Measurements from ENCODE around the gene SCYL3.
"Not testable (repeated sequence)": the region's sequence is repeated elsewhere in the genome, so short reads cannot be mapped to it uniquely, and the experiment has no call there.

The SCYL3 gene

GRCh38 chr1:169824153-169824552 is 69.5 kb downstream of the SCYL3 start:
- no peak overlapping the region for H3K27ac Mint-ChIP-seq
- H3K9me3 Mint-ChIP-seq: no peaks in the 10 kb centered on the region
- H3K36me3 Mint-ChIP-seq: peaks cover 10% of the 10 kb centered on the region
- no peaks in the 10 kb centered on the region for H3K27me3 Mint-ChIP-seq
- H3K4me1 Mint-ChIP-seq: no peaks in the 10 kb centered on the region
- no peak overlapping the region for H3K4me3 Mint-ChIP-seq

GRCh38 chr1:169821500-169821899 is 72.2 kb downstream of the SCYL3 start:
- no peaks in the 10 kb centered on the region for H3K27me3 Mint-ChIP-seq
- no peaks in the 10 kb centered on the region for H3K9me3 Mint-ChIP-seq
- H3K4me1 Mint-ChIP-seq: no peaks in the 10 kb centered on the region
- no peak overlapping the region for H3K4me3 Mint-ChIP-seq
- no peak overlapping the region for H3K27ac Mint-ChIP-seq
- peaks cover 11% of the 10 kb centered on the region for H3K36me3 Mint-ChIP-seq

GRCh38 chr1:169816617-169817016 is 77.1 kb downstream of the SCYL3 start:
- Mint-ChIP-seq H3K9me3 (no peaks in the 10 kb centered on the region), H3K36me3 (peaks cover 7% of the 10 kb centered on the region), H3K4me1 (no peaks in the 10 kb centered on the region), H3K4me3 (no peak overlapping the region), H3K27ac (no peak overlapping the region), H3K27me3 (no peaks in the 10 kb centered on the region)

- Mint-ChIP-seq H3K36me3 (peaks cover 7% of the 10 kb centered on the region), H3K9me3 (no peaks in the 10 kb centered on the region), H3K27me3 (no peaks in the 10 kb centered on the region)
These were observed 79.4 kb downstream of the SCYL3 start for GRCh38 chr1:169814265-169814664.

GRCh38 chr1:169812131-169812530 is 81.6 kb downstream of the SCYL3 start:
- H3K36me3 Mint-ChIP-seq: peaks cover 4% of the 10 kb centered on the region
- no peaks in the 10 kb centered on the region for H3K27me3 Mint-ChIP-seq
- H3K9me3 Mint-ChIP-seq: no peaks in the 10 kb centered on the region
- no peak overlapping the region for H3K27ac Mint-ChIP-seq
- no peaks in the 10 kb centered on the region for H3K4me1 Mint-ChIP-seq
- no peak overlapping the region for H3K4me3 Mint-ChIP-seq

More at GRCh38 chr1:169814265-169814664, 79.4 kb downstream of the SCYL3 start:
- H3K4me1 Mint-ChIP-seq: no peaks in the 10 kb centered on the region
- H3K4me3 Mint-ChIP-seq: no peak overlapping the region
- H3K27ac Mint-ChIP-seq: no peak overlapping the region

- H3K36me3 Mint-ChIP-seq, H3K4me1 Mint-ChIP-seq, H3K27me3 Mint-ChIP-seq, H3K4me3 Mint-ChIP-seq, H3K9me3 Mint-ChIP-seq, H3K27ac Mint-ChIP-seq: not testable (repeated sequence)
These were observed 82.2 kb downstream of the SCYL3 start for GRCh38 chr1:169811418-169812035.

GRCh38 chr1:169809370-169810095 is 84.2 kb downstream of the SCYL3 start:
- H3K27me3 Mint-ChIP-seq: no peaks in the 10 kb centered on the region
- H3K4me1 Mint-ChIP-seq: no peaks in the 10 kb centered on the region
- no peak overlapping the region for H3K27ac Mint-ChIP-seq
- no peaks in the 10 kb centered on the region for H3K36me3 Mint-ChIP-seq
- no peaks in the 10 kb centered on the region for H3K9me3 Mint-ChIP-seq
- H3K4me3 Mint-ChIP-seq: no peak overlapping the region

- H3K9me3 Mint-ChIP-seq: no peaks in the 10 kb centered on the region
- H3K36me3 Mint-ChIP-seq: peaks cover 5% of the 10 kb centered on the region
- H3K27me3 Mint-ChIP-seq: no peaks in the 10 kb centered on the region
- no peak overlapping the region for H3K4me3 Mint-ChIP-seq
- no peaks in the 10 kb centered on the region for H3K4me1 Mint-ChIP-seq
- H3K27ac Mint-ChIP-seq: no peak overlapping the region
These were observed 88.8 kb downstream of the SCYL3 start for GRCh38 chr1:169804941-169805340.

- Mint-ChIP-seq H3K36me3 (peaks cover 5% of the 10 kb centered on the region), H3K27me3 (no peaks in the 10 kb centered on the region), H3K9me3 (no peaks in the 10 kb centered on the region)
These were observed 90.8 kb downstream of the SCYL3 start for GRCh38 chr1:169802888-169803287.

More at GRCh38 chr1:169802888-169803287, 90.8 kb downstream of the SCYL3 start:
- no peak overlapping the region for H3K4me3 Mint-ChIP-seq
- no peak overlapping the region for H3K27ac Mint-ChIP-seq
- H3K4me1 Mint-ChIP-seq: no peaks in the 10 kb centered on the region

All from activated naive CD4-positive, alpha-beta T cell treated with anti-CD3 and anti-CD28 coated beads, Interleukin-2, amount 50 U/mL, for 24 hours (primary cell).